ENCODE measurements around the gene ZNF862.

- peak; percentile 58; the same call in 1 of the 2 replicates for TF ChIP-seq CTCF (conservative IDR thresholded peaks at IDR 0.05)
- TF ChIP-seq EZH2 (IDR thresholded peaks at IDR 0.05; ENCODE audit: low read depth), result no peak
Observed at GRCh38 chr7:149811221-149811620, 27.0 kb upstream of the ZNF862 start.
